NB4 (cell line): ENCODE results near the gene BMPER.

Source experiments
- CTCF ChIP-seq: IDR thresholded peaks from one replicate; pipeline ENCODE4 v1.5.1; 2012; ENCODE audit warnings: low read depth, low read length
- MAX ChIP-seq: IDR thresholded peaks from 2 replicates; pipeline ENCODE4 v1.6.1; 2011; ENCODE audit warnings: low read depth, low read length
- POLR2A ChIP-seq: IDR thresholded peaks from 2 replicates; pipeline ENCODE4 v1.6.1; 2011; ENCODE audit warnings: mild to moderate bottlenecking; ENCODE audit not compliant: insufficient read length; ENCODE audit errors: extremely low read depth

- TF ChIP-seq CTCF: no peak
- TF ChIP-seq MAX: no peak
- TF ChIP-seq POLR2A: no peak
Observed at GRCh38 chr7:33970536-33970935, 65.2 kb downstream of the BMPER start.
